NCI-H69 (cell line): Measurements from ENCODE around the gene CENPN.

Experiments
- DNase-seq: peaks from one replicate; lab custom pipeline; 2025; lab: John Stamatoyannopoulos, UW

Gene CENPN

GRCh38 chr16:81029930-81030604 lies 23.1 kb downstream of the CENPN start:
- DNase-seq = no peak

GRCh38 chr16:81035398-81035974 lies 28.5 kb downstream of the CENPN start, which contains the start of gene ATMIN:
TSS of gene ATMIN (plus strand) at chr16:81035842. CDS start at chr16:81035871, 29 bp downstream.
- peak; percentile 91 for DNase-seq

GRCh38 chr16:81035975-81036750 lies 29.1 kb downstream of the CENPN start:
- DNase-seq = peak; percentile 33

GRCh38 chr16:81036751-81037350 lies 29.8 kb downstream of the CENPN start:
- DNase-seq = peak; percentile 12

GRCh38 chr16:81040131-81040530 lies 33.1 kb downstream of the CENPN start:
- DNase-seq = no peak

- no peak for DNase-seq
Observed at GRCh38 chr16:81040842-81041241, 33.8 kb downstream of the CENPN start.

GRCh38 chr16:81041696-81042095 lies 34.7 kb downstream of the CENPN start:
- no peak for DNase-seq

- no peak for DNase-seq
Observed at GRCh38 chr16:81042821-81043220, 35.8 kb downstream of the CENPN start.

- no peak for DNase-seq
Observed at GRCh38 chr16:81053761-81054160, 46.7 kb downstream of the CENPN start.

GRCh38 chr16:81060576-81061306 lies 53.7 kb downstream of the CENPN start:
- no peak for DNase-seq

- no peak for DNase-seq
Observed at GRCh38 chr16:81061307-81061640, 54.3 kb downstream of the CENPN start.

GRCh38 chr16:81061871-81062608 lies 55.0 kb downstream of the CENPN start:
- no peak for DNase-seq

GRCh38 chr16:81066681-81067080 lies 59.7 kb downstream of the CENPN start:
- no peak for DNase-seq

GRCh38 chr16:81067166-81067565 lies 60.2 kb downstream of the CENPN start:
- DNase-seq = no peak

- DNase-seq = no peak
Observed at GRCh38 chr16:81069063-81069462, 62.0 kb downstream of the CENPN start.

GRCh38 chr16:81070979-81071378 lies 64.0 kb downstream of the CENPN start:
- no peak for DNase-seq

- DNase-seq = no peak
Observed at GRCh38 chr16:81071805-81072204, 64.8 kb downstream of the CENPN start.

- DNase-seq = no peak
Observed at GRCh38 chr16:81073560-81074330, 66.7 kb downstream of the CENPN start.

- DNase-seq = peak; percentile 87
Observed at GRCh38 chr16:81076566-81077075, 69.6 kb downstream of the CENPN start.
